Upper lobe of right lung (tissue), 1 donor: ENCODE results near the gene MRPL19. TPM values are rescaled to one million over a fixed set of nuclear protein-coding genes. Genes with fewer than 3 reads are reported as not detected.
A peak's percentile ranks its signal among the peaks of the same experiment; 100 is the strongest.

ENCODE experiments used
- ATAC-seq: fragments of 200-7000 bp; cut with Tn5 transposase; one replicate; pipeline ENCODE4 v1.9.1; 2020; ENCODE audit warnings: mild to moderate bottlenecking, moderate library complexity
- DNase-seq: peaks from one replicate; pipeline ENCODE4 v3.0.0-alpha.2; 2020
- H3K27ac ChIP-seq: fragments of 200-600 bp; one replicate; pipeline ENCODE4 v1.8.0; 2022
- H3K27me3 ChIP-seq: fragments of 200-600 bp; one replicate; pipeline ENCODE4 v1.8.0; 2022; ENCODE audit warnings: mild to moderate bottlenecking
- H3K36me3 ChIP-seq: fragments of 200-600 bp; one replicate; pipeline ENCODE4 v1.8.0; 2022
- H3K4me1 ChIP-seq: fragments of 200-600 bp; one replicate; pipeline ENCODE4 v1.8.0; 2022
- H3K4me3 ChIP-seq: fragments of 200-600 bp; one replicate; pipeline ENCODE4 v1.8.0; 2022; ENCODE audit warnings: mild to moderate bottlenecking
- H3K9me3 ChIP-seq: fragments of 200-600 bp; one replicate; pipeline ENCODE4 v1.8.0; 2022
- intact Hi-C: fragments of 100-400 bp; cut with DNase I; formaldehyde crosslinking; loops from one replicate; pipeline ENCODE4 v1.11.0; 2022
- total RNA-seq: library from RNA; stranded (reverse); fragmentation: NEBNext Ultra II Directional; extraction: Animal tissue kit (Norgen Biotek cat#: 25700); gene quantifications from one replicate; pipeline ENCODE4 v1.2.1, GENCODE V29; 2021
- TF ChIP-seq, protein P1 (sequence below): fragments of 200-600 bp; IDR thresholded peaks from one replicate; pipeline ENCODE4 v1.8.0; 2022; ENCODE audit warnings: antibody characterized with exemption
- donor health status: DM: no; HTN: yes; CAD: no; lungs with severe emphysema.

Gene MRPL19
- total RNA-seq, 1 donor from 2014 or later = 41.0 TPM

DNA sequence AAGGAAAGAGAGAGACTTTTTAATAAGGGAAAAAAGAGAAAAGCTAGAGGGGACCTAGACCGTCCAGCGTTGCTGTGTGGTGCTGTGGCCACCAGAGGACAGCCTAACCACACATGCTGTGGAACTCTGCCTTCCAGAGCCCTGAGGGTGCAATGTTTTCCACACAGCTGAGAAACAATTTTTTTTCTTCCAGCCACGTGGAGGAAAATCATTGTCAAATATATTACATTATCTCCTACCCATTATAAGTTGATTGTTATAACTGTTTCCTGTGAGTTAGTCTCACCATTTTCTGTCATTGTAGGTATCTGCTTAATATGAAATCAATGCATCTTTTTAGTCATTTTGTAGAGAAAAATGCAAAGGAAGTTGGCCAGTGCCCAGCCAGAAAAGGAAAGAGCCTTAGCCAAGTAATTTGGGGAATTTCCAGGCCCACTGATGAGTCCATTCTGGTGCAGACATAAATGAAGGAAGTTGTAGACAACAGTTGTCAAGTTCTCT lies 5.9 kb upstream of the MRPL19 start:
- intact Hi-C loops = no loop called here
- DNase-seq (peak; percentile 80), ATAC-seq (peak; percentile 98)
- H3K27ac ChIP-seq = no peak overlapping the region
- peaks cover 12% of the 10 kb centered on the region for H3K4me1 ChIP-seq
- H3K36me3 ChIP-seq = no peaks in the 10 kb centered on the region
- TF ChIP-seq, protein P1, sequence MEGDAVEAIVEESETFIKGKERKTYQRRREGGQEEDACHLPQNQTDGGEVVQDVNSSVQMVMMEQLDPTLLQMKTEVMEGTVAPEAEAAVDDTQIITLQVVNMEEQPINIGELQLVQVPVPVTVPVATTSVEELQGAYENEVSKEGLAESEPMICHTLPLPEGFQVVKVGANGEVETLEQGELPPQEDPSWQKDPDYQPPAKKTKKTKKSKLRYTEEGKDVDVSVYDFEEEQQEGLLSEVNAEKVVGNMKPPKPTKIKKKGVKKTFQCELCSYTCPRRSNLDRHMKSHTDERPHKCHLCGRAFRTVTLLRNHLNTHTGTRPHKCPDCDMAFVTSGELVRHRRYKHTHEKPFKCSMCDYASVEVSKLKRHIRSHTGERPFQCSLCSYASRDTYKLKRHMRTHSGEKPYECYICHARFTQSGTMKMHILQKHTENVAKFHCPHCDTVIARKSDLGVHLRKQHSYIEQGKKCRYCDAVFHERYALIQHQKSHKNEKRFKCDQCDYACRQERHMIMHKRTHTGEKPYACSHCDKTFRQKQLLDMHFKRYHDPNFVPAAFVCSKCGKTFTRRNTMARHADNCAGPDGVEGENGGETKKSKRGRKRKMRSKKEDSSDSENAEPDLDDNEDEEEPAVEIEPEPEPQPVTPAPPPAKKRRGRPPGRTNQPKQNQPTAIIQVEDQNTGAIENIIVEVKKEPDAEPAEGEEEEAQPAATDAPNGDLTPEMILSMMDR = peak; percentile 99
- no peaks in the 10 kb centered on the region for H3K27me3 ChIP-seq
- H3K4me3 ChIP-seq = no peak overlapping the region
- no peaks in the 10 kb centered on the region for H3K9me3 ChIP-seq

DNA sequence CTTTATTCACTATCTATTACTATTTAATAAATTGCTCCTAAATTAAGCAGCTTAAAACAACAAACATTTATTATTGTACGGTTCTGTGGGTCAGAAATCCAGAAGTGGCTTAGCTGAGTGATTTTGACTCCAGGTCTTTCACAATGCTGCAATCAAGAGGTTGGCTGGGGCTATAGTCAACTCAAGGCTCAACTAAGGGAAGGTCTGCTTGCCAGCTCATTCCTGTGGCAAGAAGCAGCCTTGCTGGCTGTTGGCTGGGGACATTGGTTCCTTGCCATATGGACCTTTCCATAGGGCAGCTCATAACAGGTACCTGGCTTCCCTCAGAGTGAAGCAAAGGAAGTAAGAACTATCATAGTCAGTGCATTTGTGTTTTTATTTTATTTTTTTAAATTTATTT lies 5.0 kb upstream of the MRPL19 start:
- no peaks in the 10 kb centered on the region for H3K27me3 ChIP-seq
- DNase-seq = no peak
- no peak overlapping the region for H3K27ac ChIP-seq
- ATAC-seq = peak; percentile 62
- H3K9me3 ChIP-seq = no peaks in the 10 kb centered on the region
- peaks cover 12% of the 10 kb centered on the region for H3K4me1 ChIP-seq
- TF ChIP-seq, protein P1 = no peak
- intact Hi-C loops = no loop called here
- H3K4me3 ChIP-seq = no peak overlapping the region
- no peaks in the 10 kb centered on the region for H3K36me3 ChIP-seq

DNA sequence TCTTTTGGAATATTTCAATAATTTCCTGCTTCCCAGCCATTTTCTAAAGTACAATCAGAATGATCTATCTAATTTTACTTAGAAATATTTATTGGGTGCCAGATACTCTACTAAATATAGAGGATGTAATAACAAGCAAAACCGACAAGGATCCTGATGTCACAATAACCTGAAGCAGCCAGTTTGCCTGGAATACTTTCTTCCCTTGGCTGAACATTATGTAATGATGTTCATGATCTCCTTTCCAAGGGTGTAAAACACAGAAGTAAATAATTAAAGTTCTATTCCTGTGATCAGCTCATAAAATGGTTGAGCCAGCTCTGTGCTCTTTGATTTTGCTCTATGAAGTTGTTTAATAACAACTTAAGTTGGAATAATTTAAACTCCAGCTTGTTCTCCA lies 2.6 kb upstream of the MRPL19 start:
- Histone ChIP-seq H3K9me3 (no peaks in the 10 kb centered on the region), H3K27me3 (no peaks in the 10 kb centered on the region), H3K4me3 (no peak overlapping the region), H3K4me1 (peaks cover 23% of the 10 kb centered on the region), H3K36me3 (peaks cover under 1% of the 10 kb centered on the region), H3K27ac (no peak overlapping the region)
- TF ChIP-seq, protein P1 = no peak
- no peak for DNase-seq
- ATAC-seq = no peak
- intact Hi-C loops = no loop called here

DNA sequence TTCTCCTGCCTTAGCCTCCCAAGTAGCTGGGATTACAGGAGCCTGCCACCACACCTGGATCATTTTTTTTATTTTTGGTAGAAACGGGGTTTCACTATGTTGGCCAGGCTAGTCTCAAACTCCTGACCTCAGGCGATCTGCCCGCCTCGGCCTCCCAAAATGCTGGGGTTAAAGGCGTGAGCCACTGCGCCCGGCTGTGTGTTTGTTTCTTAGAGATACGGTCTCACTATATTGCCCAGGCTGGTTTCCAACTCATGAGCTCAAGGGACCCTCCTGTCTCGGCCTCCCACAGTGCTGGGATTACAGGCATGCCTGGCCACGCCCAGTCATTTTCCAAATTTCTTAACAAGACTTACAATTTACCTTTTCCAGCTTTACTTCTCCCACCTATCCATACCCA lies 940 bp upstream of the MRPL19 start:
- no peak overlapping the region for H3K4me3 ChIP-seq
- H3K4me1 ChIP-seq = peaks cover 22% of the 10 kb centered on the region
- TF ChIP-seq, protein P1 = no peak
- intact Hi-C loops = no loop called here
- H3K36me3 ChIP-seq = peaks cover 15% of the 10 kb centered on the region
- no peak overlapping the region for H3K27ac ChIP-seq
- DNase-seq = no peak
- no peaks in the 10 kb centered on the region for H3K27me3 ChIP-seq
- no peak for ATAC-seq
- no peaks in the 10 kb centered on the region for H3K9me3 ChIP-seq

DNA sequence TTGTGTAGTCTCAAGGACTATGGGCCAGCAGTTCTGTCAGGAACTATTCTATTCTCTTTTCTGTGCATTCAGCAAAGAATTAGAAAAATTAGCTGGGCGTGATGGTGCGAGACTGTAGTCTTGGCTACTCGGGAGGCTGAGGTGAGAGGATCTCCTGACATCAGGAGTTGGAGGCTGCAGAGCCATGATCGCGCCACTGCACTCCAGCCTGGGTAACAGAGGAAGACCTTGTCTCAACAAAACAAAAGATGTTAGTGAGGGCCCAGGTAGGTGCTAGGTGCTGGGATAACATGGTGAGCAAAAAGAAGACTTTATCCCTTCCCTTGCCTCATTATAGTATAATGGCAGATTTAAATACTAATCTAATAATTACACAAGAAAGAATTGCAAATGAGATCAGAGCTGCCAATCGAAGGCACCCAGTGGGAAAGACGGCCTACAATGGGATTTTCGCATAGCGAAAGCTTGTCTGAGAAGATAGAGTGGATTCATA lies 447 bp upstream of the MRPL19 start:
- Histone ChIP-seq H3K27me3 (no peaks in the 10 kb centered on the region), H3K36me3 (peaks cover 20% of the 10 kb centered on the region), H3K4me3 (peak overlapping the region; percentile 77), H3K9me3 (no peaks in the 10 kb centered on the region), H3K4me1 (peaks cover 18% of the 10 kb centered on the region), H3K27ac (peak overlapping the region; percentile 82)
- no peak for ATAC-seq
- DNase-seq = no peak
- intact Hi-C loops = no loop called here
- TF ChIP-seq, protein P1 = no peak

DNA sequence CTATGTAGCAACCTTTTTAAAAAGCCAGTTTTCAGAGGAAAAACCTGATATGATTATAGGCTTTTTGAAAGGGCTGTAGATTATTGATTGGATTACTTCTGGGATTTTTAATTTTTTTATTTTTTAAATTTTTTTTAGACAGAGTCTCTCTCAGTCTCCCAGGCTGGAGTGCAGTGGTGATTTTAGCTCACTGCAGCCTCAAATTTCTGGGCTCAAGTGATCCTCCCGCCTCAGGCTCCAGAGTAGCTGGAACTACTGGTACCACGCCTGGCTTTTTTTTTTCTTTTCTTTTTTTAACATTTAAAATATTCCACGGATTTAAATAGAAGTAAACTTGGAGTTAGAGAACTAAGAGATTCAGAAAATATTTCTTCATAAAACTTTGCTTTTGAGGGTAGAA lies 1.2 kb downstream of the MRPL19 start:
- H3K27me3 ChIP-seq = no peaks in the 10 kb centered on the region
- H3K4me3 ChIP-seq = peak overlapping the region; percentile 77
- H3K4me1 ChIP-seq = peaks cover 11% of the 10 kb centered on the region
- peak overlapping the region; percentile 82 for H3K27ac ChIP-seq
- TF ChIP-seq, protein P1 = no peak
- intact Hi-C loops = no loop called here
- ATAC-seq (no peak), DNase-seq (no peak)
- no peaks in the 10 kb centered on the region for H3K9me3 ChIP-seq
- peaks cover 37% of the 10 kb centered on the region for H3K36me3 ChIP-seq
